NCI-H748 treated with DMSO at 0.1 percent for 48 hours (cell line): Measurements from ENCODE around the gene GABRR3.

Experiments used
- DNase-seq: peaks from one replicate; lab custom pipeline; 2025; lab: John Stamatoyannopoulos, UW

GABRR3 gene

GRCh38 chr3:97988784-97989568, 46.1 kb downstream of the GABRR3 start:
- DNase-seq, result no peak

DNA sequence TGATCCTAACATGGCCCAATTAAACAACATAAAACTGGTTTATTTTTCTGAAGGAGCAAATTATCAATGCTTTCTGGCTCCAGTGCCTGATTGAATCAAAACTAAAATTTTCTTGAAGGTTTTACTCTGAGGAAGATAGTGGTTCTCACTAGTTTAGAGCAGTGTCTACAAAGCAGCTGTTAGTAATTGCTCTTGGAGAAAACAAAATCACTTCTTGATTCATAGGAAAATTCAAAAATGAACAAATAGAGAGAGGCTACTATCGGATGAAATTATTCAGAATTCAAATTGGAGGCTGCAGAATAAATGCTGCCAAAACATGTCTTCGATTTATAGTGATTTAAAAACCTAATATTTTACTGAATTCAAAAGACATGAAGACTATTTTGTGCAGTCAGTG, 47.8 kb downstream of the GABRR3 start:
- DNase-seq, result no peak

DNA sequence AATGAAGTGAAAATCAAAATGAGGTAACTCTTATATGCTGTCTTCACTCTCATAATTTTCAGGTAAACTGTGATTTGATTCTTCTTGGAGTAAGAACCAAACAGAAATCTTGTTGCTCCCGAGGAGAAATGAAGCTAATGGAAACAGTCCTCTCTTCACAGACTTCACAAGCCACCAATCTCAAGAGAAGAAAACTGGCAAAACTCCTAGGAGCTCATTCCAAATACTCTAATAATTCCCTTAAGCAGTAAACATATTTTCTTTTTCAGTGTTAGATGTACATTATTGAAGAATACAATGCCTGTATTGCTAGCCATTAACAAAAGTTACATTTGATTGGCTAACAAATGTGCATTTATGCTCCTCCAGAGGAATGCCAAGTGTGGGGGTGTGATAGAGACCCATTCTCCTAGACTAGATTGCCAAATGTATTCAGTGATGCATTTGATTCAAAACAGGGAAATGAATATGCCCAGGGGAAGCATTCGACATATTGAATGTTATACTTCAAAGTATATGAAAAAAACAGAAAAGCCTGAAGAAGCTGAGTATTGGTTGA, 51.1 kb downstream of the GABRR3 start:
- DNase-seq, result no peak

- no peak for DNase-seq
Measured at GRCh38 chr3:97981886-97982285, 53.2 kb downstream of the GABRR3 start.

GRCh38 chr3:97979610-97980009, 55.5 kb downstream of the GABRR3 start:
- no peak for DNase-seq

- DNase-seq, result no peak
Measured at GRCh38 chr3:97975466-97975865, 59.6 kb downstream of the GABRR3 start.

DNA sequence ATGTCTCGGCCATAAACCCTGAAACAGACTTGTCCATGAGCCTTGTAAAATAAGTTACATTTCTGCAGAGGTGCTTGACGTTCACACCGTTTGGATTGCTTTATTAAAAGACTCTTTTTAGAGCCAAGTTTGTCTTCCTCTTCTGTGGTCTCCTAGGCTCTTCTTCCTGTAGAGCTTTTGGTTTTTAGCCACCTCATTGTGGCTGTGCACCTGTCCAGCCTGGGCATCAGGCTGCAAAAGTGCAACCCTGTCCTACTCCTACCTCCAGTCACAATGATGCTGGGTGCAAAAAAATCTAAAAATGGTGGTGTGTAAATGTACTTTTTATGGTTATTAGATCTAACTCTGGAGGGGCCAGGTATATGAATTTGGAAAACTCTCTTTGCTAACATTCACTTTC, 60.1 kb downstream of the GABRR3 start:
- no peak for DNase-seq

DNA sequence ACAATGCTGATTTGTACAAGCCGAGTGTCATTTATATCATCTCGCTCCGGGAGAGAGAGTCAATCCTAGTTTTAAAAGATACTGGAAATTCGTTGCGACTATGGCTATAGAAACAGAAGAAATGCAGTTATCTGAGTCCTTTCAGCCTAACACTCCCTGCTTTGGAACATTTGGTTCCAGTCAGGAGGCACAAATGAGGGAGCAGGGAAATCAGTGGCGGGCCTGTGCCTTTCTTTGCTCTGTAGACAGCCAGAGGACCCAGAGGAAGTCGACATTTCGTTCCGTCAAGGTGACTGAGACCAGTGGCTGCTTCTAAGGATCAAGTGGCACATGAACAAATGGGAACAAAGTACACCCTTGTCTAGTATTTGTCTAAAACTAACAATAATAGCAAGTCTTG, 62.1 kb downstream of the GABRR3 start:
- DNase-seq, result no peak

- no peak for DNase-seq
Measured at GRCh38 chr3:97971679-97972567, 63.2 kb downstream of the GABRR3 start, which contains the start of gene RIOX2. TSS of gene RIOX2 (minus strand) at chr3:97972431. CDS start at chr3:97967593, 4,838 bp downstream.

- DNase-seq, result no peak
Measured at GRCh38 chr3:97970956-97971620, 64.0 kb downstream of the GABRR3 start.

GRCh38 chr3:97970156-97970555, 65.0 kb downstream of the GABRR3 start:
- DNase-seq, result no peak

GRCh38 chr3:97969541-97969940, 65.6 kb downstream of the GABRR3 start:
- no peak for DNase-seq

DNA sequence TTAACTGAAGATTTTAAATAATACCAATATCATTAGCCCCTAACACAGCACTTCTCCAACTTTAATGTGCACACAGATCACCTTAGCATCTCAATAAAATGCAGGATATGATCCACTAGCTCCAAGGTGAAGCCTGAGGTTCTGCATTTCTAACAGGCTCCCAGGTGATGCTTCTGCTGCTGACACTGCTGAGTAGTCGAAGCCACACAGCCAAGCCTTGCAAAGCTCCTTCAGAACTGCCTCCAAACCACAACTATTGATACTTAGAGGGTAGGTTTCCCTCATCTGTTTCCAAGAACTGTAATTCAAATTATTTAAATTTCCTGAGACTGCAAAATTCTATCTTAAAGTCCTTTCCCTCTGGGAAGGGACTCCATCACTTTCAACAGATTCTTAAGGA, 66.7 kb downstream of the GABRR3 start:
- no peak for DNase-seq

DNA sequence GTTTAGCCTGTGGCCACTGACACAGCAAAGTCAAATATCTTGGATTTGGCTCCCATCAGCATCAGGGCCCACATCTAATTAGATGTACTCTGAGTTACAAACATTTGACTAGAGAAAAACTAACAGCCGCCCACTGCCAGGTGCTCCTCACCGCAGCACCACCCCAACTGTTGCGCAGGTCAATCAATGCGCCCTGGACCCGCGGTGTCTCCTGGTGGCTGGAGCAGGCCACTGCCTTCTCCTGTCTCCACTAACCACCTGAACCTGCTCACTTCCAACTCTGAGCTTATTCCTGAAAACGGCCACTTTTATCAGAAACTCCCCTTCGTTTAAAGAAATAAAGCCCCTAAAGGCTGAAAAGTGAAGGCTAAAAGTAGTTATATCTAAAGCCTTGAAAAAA, 67.1 kb downstream of the GABRR3 start:
- no peak for DNase-seq

GRCh38 chr3:97960993-97961766, 73.9 kb downstream of the GABRR3 start:
- no peak for DNase-seq

- no peak for DNase-seq
Measured at GRCh38 chr3:97960551-97960950, 74.6 kb downstream of the GABRR3 start.

- DNase-seq, result no peak
Measured at GRCh38 chr3:97959872-97960271, 75.2 kb downstream of the GABRR3 start.

GRCh38 chr3:97958796-97959195, 76.3 kb downstream of the GABRR3 start:
- DNase-seq, result no peak

- DNase-seq, result no peak
Measured at GRCh38 chr3:97958396-97958795, 76.7 kb downstream of the GABRR3 start.

GRCh38 chr3:97957617-97958311, 77.4 kb downstream of the GABRR3 start:
- peak; percentile 76 for DNase-seq

GRCh38 chr3:97956051-97956450, 79.1 kb downstream of the GABRR3 start:
- no peak for DNase-seq
